CD4-positive, alpha-beta T cell treated with Interleukin-21 for 1 hour (primary cell): ENCODE data around the gene COA6.

Source experiments
- DNase-seq: peaks from one replicate; pipeline ENCODE4 v3.0.0-alpha.2; 2020

Gene COA6

DNA sequence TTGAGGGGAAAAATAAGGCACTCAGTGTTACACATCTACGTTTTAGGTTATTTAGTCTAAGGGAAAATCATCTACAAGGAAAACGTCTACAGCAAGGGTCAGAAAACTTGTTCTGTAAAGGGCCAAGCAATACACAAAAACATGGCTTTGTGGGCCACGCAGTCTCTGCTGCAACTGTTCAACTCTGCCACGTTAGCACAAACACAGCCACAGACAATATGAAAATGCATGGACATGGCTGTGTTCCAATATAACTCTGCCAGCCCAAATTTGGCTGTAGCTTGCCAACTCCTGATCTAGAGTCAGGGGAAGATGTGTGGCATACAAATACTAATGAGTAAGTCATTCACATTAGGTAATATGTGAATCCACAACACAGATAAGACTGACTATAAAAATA is 40.7 kb downstream of the COA6 start:
- DNase-seq = no peak

GRCh38 chr1:234427950-234428646 is 54.8 kb downstream of the COA6 start:
- no peak for DNase-seq

- DNase-seq = no peak
Measured at GRCh38 chr1:234429434-234429806, 56.2 kb downstream of the COA6 start.

DNA sequence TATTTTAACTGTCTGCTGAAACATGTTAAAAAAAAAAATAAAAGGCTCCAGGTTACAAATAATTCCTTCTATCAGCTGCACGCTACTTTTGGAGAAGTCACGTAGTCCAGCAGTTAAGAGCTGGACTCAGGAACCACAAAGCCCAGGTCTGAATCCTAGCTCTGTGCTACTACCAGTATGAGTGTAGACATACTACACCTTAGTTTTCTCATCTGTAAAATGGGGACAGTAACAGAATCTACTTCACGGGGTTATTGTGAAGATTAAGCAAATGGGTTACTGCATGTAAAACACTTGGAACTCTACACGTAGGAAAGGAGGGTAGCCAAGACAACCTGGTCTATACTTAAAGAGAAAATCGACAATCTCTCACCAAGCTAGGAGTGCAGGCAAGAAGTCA is 57.4 kb downstream of the COA6 start:
- no peak for DNase-seq

DNA sequence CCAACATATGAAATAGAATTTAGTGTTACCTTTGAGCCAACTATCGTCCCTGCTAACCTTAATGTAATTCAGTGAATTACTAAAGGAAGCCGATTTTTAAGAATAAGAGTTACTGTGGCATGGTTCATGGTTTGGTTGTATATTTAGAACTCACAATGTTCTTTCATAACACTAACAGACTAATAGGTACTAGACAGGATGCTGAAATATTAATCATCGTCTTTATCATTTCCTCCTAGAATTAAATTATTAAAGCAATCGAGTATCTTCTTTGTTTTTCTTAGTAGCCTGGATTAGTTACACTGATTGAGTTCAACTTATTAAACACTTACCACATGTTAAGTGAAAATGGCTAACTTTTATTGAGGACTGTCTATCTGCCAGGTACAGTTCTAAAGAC is 58.0 kb downstream of the COA6 start:
- no peak for DNase-seq

GRCh38 chr1:234433563-234434285 is 60.5 kb downstream of the COA6 start:
- no peak for DNase-seq
